ENCODE data around the gene DLL1. TPM values are rescaled to one million over a fixed set of nuclear protein-coding genes. Genes with fewer than 3 reads are reported as not detected.

DLL1 gene
- total RNA-seq, 2 experiments from 2014 or later, result 0.41 to 0.55 TPM

- H3K4me1 Mint-ChIP-seq (ENCODE audit: low read depth), result no peaks in the 10 kb centered on the region
- H3K36me3 Mint-ChIP-seq, result no peaks in the 10 kb centered on the region
- no peaks in the 10 kb centered on the region for H3K9me3 Mint-ChIP-seq
- H3K4me3 Mint-ChIP-seq, result no peak overlapping the region
- ChIA-PET CTCF (no interaction called here), POLR2A (no interaction called here)
- no peak for DNase-seq
- H3K27ac Mint-ChIP-seq, result no peak overlapping the region
- H3K27me3 Mint-ChIP-seq, result peaks cover 2% of the 10 kb centered on the region
- intact Hi-C loops (cut with micrococcal nuclease), result no loop called here
Observed at GRCh38 chr6:170248111-170248805, 42.6 kb downstream of the DLL1 start.

DNA sequence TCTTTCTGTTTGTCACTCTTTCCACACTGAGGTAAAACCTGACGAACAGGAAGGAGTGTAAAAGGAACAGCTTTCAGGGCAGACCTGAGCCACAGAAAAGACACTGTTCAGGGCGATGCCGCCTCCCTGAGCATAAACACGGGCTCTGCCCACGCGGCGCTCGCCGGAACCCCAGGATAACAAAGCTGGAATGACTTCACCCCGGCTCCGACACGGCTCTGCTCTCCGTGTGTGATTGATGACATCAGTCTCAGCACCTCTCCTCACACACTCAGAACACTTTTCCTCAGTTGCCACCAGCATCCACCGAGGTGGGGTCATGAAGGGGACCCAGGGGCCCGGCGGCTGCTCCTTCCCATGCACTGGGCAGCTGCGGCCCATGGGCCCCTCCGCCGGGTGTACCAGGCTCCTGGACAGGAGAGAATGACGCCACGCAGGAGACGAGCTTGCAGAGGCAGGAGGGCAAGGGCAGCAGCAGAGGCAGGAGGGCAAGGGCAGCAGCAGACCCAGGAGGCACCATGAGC lies 43.6 kb downstream of the DLL1 start:
- Mint-ChIP-seq H3K36me3 (no peaks in the 10 kb centered on the region), H3K4me1 (ENCODE audit: low read depth) (no peaks in the 10 kb centered on the region), H3K9me3 (no peaks in the 10 kb centered on the region), H3K27ac (no peak overlapping the region), H3K27me3 (peaks cover 2% of the 10 kb centered on the region), H3K4me3 (no peak overlapping the region)
- DNase-seq, result no peak
- ChIA-PET POLR2A (no interaction called here), CTCF (no interaction called here)
- intact Hi-C loops (cut with micrococcal nuclease), result no loop called here

DNA sequence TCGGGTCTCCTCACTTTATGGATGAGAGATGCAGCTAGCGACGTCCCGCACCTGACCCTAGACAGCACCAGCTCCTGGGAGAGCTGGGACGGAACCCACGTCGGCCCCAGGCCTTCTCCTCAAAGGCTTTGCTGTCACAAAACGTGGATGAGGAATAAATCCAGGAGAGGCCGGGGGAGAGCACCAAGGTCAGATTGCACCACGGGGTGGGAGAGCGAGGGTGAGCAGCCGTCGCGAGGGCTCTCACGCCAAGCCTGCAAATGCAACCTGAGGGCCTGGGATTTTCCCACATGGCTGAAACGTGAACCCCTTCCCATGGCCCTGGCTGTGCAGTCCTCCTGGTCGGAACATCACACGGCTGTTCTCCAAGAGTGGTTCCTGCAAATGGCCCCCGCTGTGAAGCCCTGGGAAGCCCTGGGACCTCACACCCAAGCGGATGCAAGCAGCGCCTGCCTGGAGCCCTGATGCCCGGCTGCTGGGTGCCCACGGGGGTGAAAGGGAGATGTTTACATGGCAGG lies 45.3 kb downstream of the DLL1 start:
- Mint-ChIP-seq H3K4me1 (ENCODE audit: low read depth) (no peaks in the 10 kb centered on the region), H3K27ac (no peak overlapping the region), H3K36me3 (no peaks in the 10 kb centered on the region), H3K9me3 (no peaks in the 10 kb centered on the region), H3K27me3 (peaks cover 2% of the 10 kb centered on the region), H3K4me3 (no peak overlapping the region)
- POLR2A ChIA-PET, result no interaction called here
- CTCF ChIA-PET, result no interaction called here
- DNase-seq, result no peak
- intact Hi-C loops (cut with micrococcal nuclease), result no loop called here

DNA sequence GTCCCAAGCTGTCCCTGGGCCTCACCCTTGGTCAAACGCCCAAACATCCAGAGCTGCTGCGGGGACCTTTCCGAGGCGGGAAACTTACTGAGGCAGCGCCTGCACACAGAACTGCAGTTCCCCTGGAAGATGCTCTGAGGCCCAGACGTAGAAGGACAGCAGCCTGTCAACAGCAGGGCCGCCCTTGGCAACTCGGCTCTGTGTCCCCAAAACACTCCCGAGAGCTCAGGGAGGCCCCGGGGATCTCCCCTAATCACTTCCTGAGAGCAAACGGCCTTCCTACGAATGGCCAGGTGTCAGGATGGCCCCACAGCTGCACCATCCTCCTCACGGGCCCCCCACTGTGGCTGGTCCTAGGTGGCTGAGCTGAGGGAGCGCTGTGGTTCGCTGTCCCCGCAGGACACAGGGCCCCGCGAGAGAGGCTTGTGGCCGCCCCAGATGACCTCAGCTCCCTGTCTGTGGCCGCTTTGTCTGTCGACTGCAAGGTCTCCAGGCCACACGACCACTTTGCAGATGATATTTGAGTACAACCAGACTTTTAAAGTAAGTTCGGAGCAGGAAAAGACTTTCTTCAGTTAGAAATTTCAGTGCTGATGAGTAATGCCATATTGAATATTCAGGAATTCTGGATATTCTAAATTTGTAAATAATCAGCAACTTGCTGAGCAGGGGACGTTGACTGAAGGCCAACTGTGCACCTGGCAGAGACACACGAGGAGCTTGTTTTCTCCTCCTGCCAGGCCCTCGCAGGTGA lies 46.0 kb downstream of the DLL1 start:
- Mint-ChIP-seq H3K27ac (no peak overlapping the region), H3K27me3 (peaks cover 2% of the 10 kb centered on the region), H3K4me3 (no peak overlapping the region), H3K9me3 (no peaks in the 10 kb centered on the region), H3K36me3 (no peaks in the 10 kb centered on the region), H3K4me1 (ENCODE audit: low read depth) (no peaks in the 10 kb centered on the region)
- POLR2A ChIA-PET, result no interaction called here
- intact Hi-C loops (cut with micrococcal nuclease), result no loop called here
- DNase-seq, result no peak
- CTCF ChIA-PET, result no interaction called here

DNA sequence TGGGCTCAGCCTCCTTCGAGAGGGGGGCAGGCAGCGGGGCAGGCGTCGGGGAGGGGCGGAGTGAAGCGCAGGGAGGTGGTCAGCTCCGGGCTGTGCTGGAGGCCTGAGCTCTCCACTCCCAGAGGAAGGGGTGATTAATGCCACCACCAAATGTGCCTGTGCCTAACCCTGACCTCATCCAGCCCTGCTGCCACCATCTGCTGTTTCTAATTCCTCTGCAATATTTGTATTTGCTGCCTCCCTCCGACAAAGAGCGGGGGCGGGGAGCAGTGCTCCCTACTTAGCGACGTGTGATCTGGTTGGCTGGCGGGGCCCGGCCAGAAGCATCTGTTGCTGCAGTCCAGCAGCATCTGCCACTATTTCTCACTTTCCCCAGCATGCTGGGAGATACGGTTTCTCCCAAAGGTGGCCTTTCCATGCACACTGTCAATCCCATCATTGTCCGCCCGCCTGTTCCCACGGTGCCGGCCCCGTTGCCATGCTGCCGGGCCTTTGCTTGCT lies 47.0 kb downstream of the DLL1 start:
- intact Hi-C loops (cut with micrococcal nuclease), result no loop called here
- no peak overlapping the region for H3K4me3 Mint-ChIP-seq
- H3K36me3 Mint-ChIP-seq, result no peaks in the 10 kb centered on the region
- H3K9me3 Mint-ChIP-seq, result no peaks in the 10 kb centered on the region
- ChIA-PET CTCF (no interaction called here), POLR2A (no interaction called here)
- H3K27ac Mint-ChIP-seq, result no peak overlapping the region
- H3K27me3 Mint-ChIP-seq, result peaks cover 2% of the 10 kb centered on the region
- no peak for DNase-seq
- H3K4me1 Mint-ChIP-seq (ENCODE audit: low read depth), result no peaks in the 10 kb centered on the region

DNA sequence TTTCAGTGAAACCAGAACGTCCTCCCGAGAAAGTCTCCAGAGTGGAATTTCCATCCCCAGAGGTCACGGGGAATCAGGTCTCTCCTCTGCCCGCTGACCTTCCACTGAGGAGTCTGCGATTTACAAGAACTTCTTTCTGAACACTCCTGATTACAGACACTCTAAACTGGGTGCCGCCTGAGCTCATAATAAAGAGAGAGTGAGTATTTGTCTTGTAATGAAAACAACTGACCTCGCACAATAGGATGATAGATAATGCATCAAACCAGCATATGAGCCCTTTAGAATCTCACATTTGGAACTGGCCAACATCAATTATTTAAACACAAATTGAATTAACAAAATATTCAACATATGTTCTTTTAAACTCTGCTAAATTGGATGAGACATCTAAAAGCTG lies 47.5 kb downstream of the DLL1 start:
- DNase-seq, result no peak
- POLR2A ChIA-PET, result no interaction called here
- no peaks in the 10 kb centered on the region for H3K9me3 Mint-ChIP-seq
- intact Hi-C loops (cut with micrococcal nuclease), result no loop called here
- no peaks in the 10 kb centered on the region for H3K4me1 Mint-ChIP-seq (ENCODE audit: low read depth)
- H3K36me3 Mint-ChIP-seq, result no peaks in the 10 kb centered on the region
- H3K4me3 Mint-ChIP-seq, result no peak overlapping the region
- no peak overlapping the region for H3K27ac Mint-ChIP-seq
- CTCF ChIA-PET, result no interaction called here
- H3K27me3 Mint-ChIP-seq, result peaks cover 2% of the 10 kb centered on the region

DNA sequence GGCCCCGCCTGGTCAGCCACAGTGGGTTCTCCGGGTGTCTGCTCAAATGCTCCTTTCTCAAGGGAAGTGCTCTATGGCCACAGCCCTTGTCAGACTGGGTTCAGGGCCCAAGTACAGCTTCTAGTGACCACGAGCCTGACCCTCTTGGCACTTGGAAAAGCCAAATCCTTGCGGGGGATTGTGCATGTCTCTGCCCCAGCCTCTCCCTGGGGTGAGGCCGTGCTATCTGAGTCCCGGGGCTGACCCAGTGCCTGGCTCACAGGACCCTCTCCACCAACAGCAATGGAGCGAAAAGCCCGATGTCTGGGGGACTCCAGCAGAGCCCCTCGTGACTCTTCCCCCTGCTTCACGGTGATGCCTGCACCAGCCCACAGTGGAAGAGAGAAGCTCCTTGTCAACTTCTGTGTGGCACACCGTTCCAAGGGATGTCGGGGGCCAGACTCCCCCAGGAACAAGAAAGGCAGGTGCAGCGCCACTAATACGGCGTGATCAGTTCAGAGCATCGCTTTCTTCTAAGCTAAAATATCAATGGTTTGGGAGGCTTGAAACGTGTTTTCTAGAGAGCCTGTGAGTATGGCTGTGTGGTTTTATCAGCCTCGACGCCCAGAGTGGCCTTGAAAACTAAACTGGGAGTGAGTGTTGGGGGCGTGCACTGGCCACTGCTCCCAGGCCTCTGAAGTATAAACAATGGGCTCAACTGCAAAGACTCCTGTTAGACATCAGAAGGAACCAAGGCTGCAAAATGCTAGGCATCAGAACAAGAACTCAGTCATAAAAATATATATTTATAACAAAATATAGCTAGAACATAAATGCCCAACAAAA lies 51.9 kb downstream of the DLL1 start:
- Mint-ChIP-seq H3K4me1 (ENCODE audit: low read depth) (no peaks in the 10 kb centered on the region), H3K4me3 (no peak overlapping the region), H3K36me3 (no peaks in the 10 kb centered on the region), H3K9me3 (no peaks in the 10 kb centered on the region), H3K27ac (no peak overlapping the region), H3K27me3 (peaks cover 2% of the 10 kb centered on the region)
- no peak for DNase-seq
- intact Hi-C loops (cut with micrococcal nuclease), result no loop called here
- ChIA-PET CTCF (no interaction called here), POLR2A (no interaction called here)

GRCh38 chr6:170237999-170238740 lies 52.7 kb downstream of the DLL1 start:
- ChIA-PET POLR2A (no interaction called here), CTCF (no interaction called here)
- H3K27ac Mint-ChIP-seq, result no peak overlapping the region
- intact Hi-C loops (cut with micrococcal nuclease), result no loop called here
- H3K27me3 Mint-ChIP-seq, result peaks cover 2% of the 10 kb centered on the region
- H3K4me1 Mint-ChIP-seq (ENCODE audit: low read depth), result no peaks in the 10 kb centered on the region
- no peaks in the 10 kb centered on the region for H3K9me3 Mint-ChIP-seq
- H3K36me3 Mint-ChIP-seq, result no peaks in the 10 kb centered on the region
- DNase-seq, result no peak
- no peak overlapping the region for H3K4me3 Mint-ChIP-seq

DNA sequence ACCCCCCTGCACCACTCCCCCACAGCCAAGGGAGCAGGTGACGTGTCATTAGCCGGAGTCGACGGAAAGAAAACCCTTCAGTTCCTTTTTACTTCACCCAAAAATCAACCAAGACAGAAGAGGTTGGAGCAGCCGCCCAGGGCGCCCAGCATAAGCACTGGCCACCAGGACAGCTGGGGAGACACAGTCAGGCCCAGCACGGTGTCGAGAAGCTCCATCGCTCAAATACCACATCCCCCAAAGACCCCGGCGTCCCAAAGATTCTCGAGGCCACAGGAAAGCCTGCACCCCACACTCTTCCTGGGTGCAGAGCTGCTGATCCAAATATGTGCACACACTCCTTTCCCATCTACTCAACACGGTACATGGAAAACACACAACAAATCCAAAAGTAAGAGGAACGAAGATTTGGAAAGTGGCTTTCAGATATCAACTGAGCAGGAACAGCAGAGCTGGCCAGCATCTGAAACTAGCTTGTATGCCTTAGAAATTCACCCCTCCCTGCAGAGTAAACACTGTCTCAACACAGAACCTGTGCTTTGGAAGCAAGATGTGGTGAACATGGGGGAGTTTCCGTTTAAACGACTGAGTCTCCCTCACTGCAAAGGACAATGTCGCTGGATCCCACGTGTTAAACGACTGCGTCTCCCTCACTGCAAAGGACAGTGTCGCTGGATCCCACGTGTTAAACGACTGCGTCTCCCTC lies 54.6 kb downstream of the DLL1 start:
- no peak overlapping the region for H3K27ac Mint-ChIP-seq
- no peaks in the 10 kb centered on the region for H3K4me1 Mint-ChIP-seq (ENCODE audit: low read depth)
- no peak overlapping the region for H3K4me3 Mint-ChIP-seq
- ChIA-PET POLR2A (no interaction called here), CTCF (no interaction called here)
- DNase-seq, result no peak
- H3K36me3 Mint-ChIP-seq, result no peaks in the 10 kb centered on the region
- H3K9me3 Mint-ChIP-seq, result no peaks in the 10 kb centered on the region
- peaks cover 2% of the 10 kb centered on the region for H3K27me3 Mint-ChIP-seq
- intact Hi-C loops (cut with micrococcal nuclease), result no loop called here

GRCh38 chr6:170235391-170236125 lies 55.3 kb downstream of the DLL1 start:
- intact Hi-C loops (cut with micrococcal nuclease), result no loop called here
- no peaks in the 10 kb centered on the region for H3K9me3 Mint-ChIP-seq
- POLR2A ChIA-PET, result no interaction called here
- H3K4me3 Mint-ChIP-seq, result no peak overlapping the region
- H3K27ac Mint-ChIP-seq, result no peak overlapping the region
- no peaks in the 10 kb centered on the region for H3K4me1 Mint-ChIP-seq (ENCODE audit: low read depth)
- H3K36me3 Mint-ChIP-seq, result no peaks in the 10 kb centered on the region
- CTCF ChIA-PET, result no interaction called here
- DNase-seq, result no peak
- peaks cover 2% of the 10 kb centered on the region for H3K27me3 Mint-ChIP-seq

- CTCF ChIA-PET, result no interaction called here
- DNase-seq, result no peak
Observed at GRCh38 chr6:170234419-170234818, 56.5 kb downstream of the DLL1 start.

More at GRCh38 chr6:170234419-170234818, 56.5 kb downstream of the DLL1 start:
- intact Hi-C loops (cut with micrococcal nuclease), result no loop called here
- Mint-ChIP-seq H3K27ac (no peak overlapping the region), H3K4me3 (no peak overlapping the region), H3K27me3 (peaks cover 2% of the 10 kb centered on the region), H3K4me1 (ENCODE audit: low read depth) (no peaks in the 10 kb centered on the region), H3K36me3 (no peaks in the 10 kb centered on the region), H3K9me3 (no peaks in the 10 kb centered on the region)
- POLR2A ChIA-PET, result no interaction called here
